ENCODE data around the gene COL15A1.

The COL15A1 gene

GRCh38 chr9:98983295-98984268 is 39.9 kb downstream of the COL15A1 start:
- H3K27ac ChIP-seq (ENCODE audit: low read depth, low read length) = no peak overlapping the region
- H3K4me3 ChIP-seq (ENCODE audit: low read depth, low read length) = no peak overlapping the region
- no peak overlapping the region for H3K9ac ChIP-seq (ENCODE audit: low read depth, low read length)
- H3K36me3 ChIP-seq (ENCODE audit: control insufficient read depth, insufficient read depth, low read length) = no peaks in the 10 kb centered on the region
- H3K9me3 ChIP-seq (ENCODE audit: control insufficient read depth, insufficient read depth, low read length) = no peaks in the 10 kb centered on the region
- H3K4me1 ChIP-seq (ENCODE audit: control insufficient read depth, insufficient read depth, low read length) = no peaks in the 10 kb centered on the region
- peaks cover 5% of the 10 kb centered on the region for H3K27me3 ChIP-seq (ENCODE audit: control insufficient read depth, insufficient read depth, low read length)

- Histone ChIP-seq H3K27ac (ENCODE audit: low read depth, low read length) (no peak overlapping the region), H3K9me3 (ENCODE audit: control insufficient read depth, insufficient read depth, low read length) (no peaks in the 10 kb centered on the region), H3K4me1 (ENCODE audit: control insufficient read depth, insufficient read depth, low read length) (no peaks in the 10 kb centered on the region), H3K27me3 (ENCODE audit: control insufficient read depth, insufficient read depth, low read length) (no peaks in the 10 kb centered on the region), H3K4me3 (ENCODE audit: low read depth, low read length) (no peak overlapping the region), H3K9ac (ENCODE audit: low read depth, low read length) (no peak overlapping the region), H3K36me3 (ENCODE audit: control insufficient read depth, insufficient read depth, low read length) (no peaks in the 10 kb centered on the region)
Observed at GRCh38 chr9:98985596-98985995, 41.9 kb downstream of the COL15A1 start.

- H3K4me3 ChIP-seq (ENCODE audit: low read depth, low read length) = no peak overlapping the region
- H3K4me1 ChIP-seq (ENCODE audit: control insufficient read depth, insufficient read depth, low read length) = no peaks in the 10 kb centered on the region
- no peaks in the 10 kb centered on the region for H3K36me3 ChIP-seq (ENCODE audit: control insufficient read depth, insufficient read depth, low read length)
- no peaks in the 10 kb centered on the region for H3K9me3 ChIP-seq (ENCODE audit: control insufficient read depth, insufficient read depth, low read length)
- no peak overlapping the region for H3K27ac ChIP-seq (ENCODE audit: low read depth, low read length)
- H3K9ac ChIP-seq (ENCODE audit: low read depth, low read length) = no peak overlapping the region
- no peaks in the 10 kb centered on the region for H3K27me3 ChIP-seq (ENCODE audit: control insufficient read depth, insufficient read depth, low read length)
Observed at GRCh38 chr9:98986866-98987651, 43.4 kb downstream of the COL15A1 start.

- H3K27ac ChIP-seq (ENCODE audit: low read depth, low read length) = peak overlapping the region; percentile 77
Observed at GRCh38 chr9:98989036-98990000, 45.6 kb downstream of the COL15A1 start.

GRCh38 chr9:98990181-98990870 is 46.6 kb downstream of the COL15A1 start:
- H3K27ac ChIP-seq (ENCODE audit: low read depth, low read length) = peak overlapping the region; percentile 77
- no peaks in the 10 kb centered on the region for H3K4me1 ChIP-seq (ENCODE audit: control insufficient read depth, insufficient read depth, low read length)
- H3K27me3 ChIP-seq (ENCODE audit: control insufficient read depth, insufficient read depth, low read length) = no peaks in the 10 kb centered on the region
- no peaks in the 10 kb centered on the region for H3K36me3 ChIP-seq (ENCODE audit: control insufficient read depth, insufficient read depth, low read length)
- H3K4me3 ChIP-seq (ENCODE audit: low read depth, low read length) = no peak overlapping the region
- no peak overlapping the region for H3K9ac ChIP-seq (ENCODE audit: low read depth, low read length)
- H3K9me3 ChIP-seq (ENCODE audit: control insufficient read depth, insufficient read depth, low read length) = no peaks in the 10 kb centered on the region; the same call in 1 of the 2 replicates

More at GRCh38 chr9:98989036-98990000, 45.6 kb downstream of the COL15A1 start:
- Histone ChIP-seq H3K4me1 (ENCODE audit: control insufficient read depth, insufficient read depth, low read length) (no peaks in the 10 kb centered on the region), H3K36me3 (ENCODE audit: control insufficient read depth, insufficient read depth, low read length) (no peaks in the 10 kb centered on the region), H3K4me3 (ENCODE audit: low read depth, low read length) (no peak overlapping the region), H3K9me3 (ENCODE audit: control insufficient read depth, insufficient read depth, low read length) (no peaks in the 10 kb centered on the region; the same call in 1 of the 2 replicates), H3K27me3 (ENCODE audit: control insufficient read depth, insufficient read depth, low read length) (no peaks in the 10 kb centered on the region), H3K9ac (ENCODE audit: low read depth, low read length) (no peak overlapping the region)

- H3K4me1 ChIP-seq (ENCODE audit: control insufficient read depth, insufficient read depth, low read length) = no peaks in the 10 kb centered on the region
Observed at GRCh38 chr9:98992107-98992884, 48.6 kb downstream of the COL15A1 start.

GRCh38 chr9:98992885-98993569 is 49.3 kb downstream of the COL15A1 start:
- Histone ChIP-seq H3K9ac (ENCODE audit: low read depth, low read length) (no peak overlapping the region), H3K9me3 (ENCODE audit: control insufficient read depth, insufficient read depth, low read length) (no peaks in the 10 kb centered on the region; the same call in 1 of the 2 replicates), H3K4me1 (ENCODE audit: control insufficient read depth, insufficient read depth, low read length) (no peaks in the 10 kb centered on the region), H3K4me3 (ENCODE audit: low read depth, low read length) (no peak overlapping the region), H3K27me3 (ENCODE audit: control insufficient read depth, insufficient read depth, low read length) (no peaks in the 10 kb centered on the region), H3K36me3 (ENCODE audit: control insufficient read depth, insufficient read depth, low read length) (no peaks in the 10 kb centered on the region), H3K27ac (ENCODE audit: low read depth, low read length) (no peak overlapping the region)

More at GRCh38 chr9:98992107-98992884, 48.6 kb downstream of the COL15A1 start:
- no peak overlapping the region for H3K4me3 ChIP-seq (ENCODE audit: low read depth, low read length)
- no peak overlapping the region for H3K27ac ChIP-seq (ENCODE audit: low read depth, low read length)
- no peak overlapping the region for H3K9ac ChIP-seq (ENCODE audit: low read depth, low read length)
- no peaks in the 10 kb centered on the region; the same call in 1 of the 2 replicates for H3K9me3 ChIP-seq (ENCODE audit: control insufficient read depth, insufficient read depth, low read length)
- H3K36me3 ChIP-seq (ENCODE audit: control insufficient read depth, insufficient read depth, low read length) = no peaks in the 10 kb centered on the region
- H3K27me3 ChIP-seq (ENCODE audit: control insufficient read depth, insufficient read depth, low read length) = no peaks in the 10 kb centered on the region

GRCh38 chr9:98993570-98993945 is 49.9 kb downstream of the COL15A1 start:
- Histone ChIP-seq H3K9me3 (ENCODE audit: control insufficient read depth, insufficient read depth, low read length) (no peaks in the 10 kb centered on the region; the same call in 1 of the 2 replicates), H3K4me3 (ENCODE audit: low read depth, low read length) (no peak overlapping the region), H3K36me3 (ENCODE audit: control insufficient read depth, insufficient read depth, low read length) (no peaks in the 10 kb centered on the region), H3K4me1 (ENCODE audit: control insufficient read depth, insufficient read depth, low read length) (peaks cover 2% of the 10 kb centered on the region; the same call in 1 of the 2 replicates), H3K27ac (ENCODE audit: low read depth, low read length) (no peak overlapping the region), H3K9ac (ENCODE audit: low read depth, low read length) (no peak overlapping the region), H3K27me3 (ENCODE audit: control insufficient read depth, insufficient read depth, low read length) (no peaks in the 10 kb centered on the region)

Measured in HUES48 (cell line).